ENCODE results near the gene SLCO3A1.

SLCO3A1 gene

GRCh38 chr15:91975241-91975978 lies 121.9 kb downstream of the SLCO3A1 start:
- H3K36me3 Mint-ChIP-seq (ENCODE audit: low read depth), result no peaks in the 10 kb centered on the region
- H3K9me3 Mint-ChIP-seq, result no peaks in the 10 kb centered on the region
- H3K27ac Mint-ChIP-seq, result no peak overlapping the region
- H3K4me1 Mint-ChIP-seq (ENCODE audit: low read depth), result peaks cover 4% of the 10 kb centered on the region
- no peak for DNase-seq (ENCODE audit: low spot score)
- no peak overlapping the region for H3K4me3 Mint-ChIP-seq
- H3K27me3 Mint-ChIP-seq (ENCODE audit: low read depth), result peaks cover 3% of the 10 kb centered on the region

GRCh38 chr15:91976966-91977365 lies 123.5 kb downstream of the SLCO3A1 start:
- no peak overlapping the region for H3K4me3 Mint-ChIP-seq
- DNase-seq (ENCODE audit: low spot score), result no peak
- peaks cover 3% of the 10 kb centered on the region for H3K27me3 Mint-ChIP-seq (ENCODE audit: low read depth)
- H3K9me3 Mint-ChIP-seq, result no peaks in the 10 kb centered on the region
- H3K4me1 Mint-ChIP-seq (ENCODE audit: low read depth), result peaks cover 2% of the 10 kb centered on the region
- no peaks in the 10 kb centered on the region for H3K36me3 Mint-ChIP-seq (ENCODE audit: low read depth)
- no peak overlapping the region for H3K27ac Mint-ChIP-seq

GRCh38 chr15:91980502-91981267 lies 127.2 kb downstream of the SLCO3A1 start:
- H3K27me3 Mint-ChIP-seq (ENCODE audit: low read depth), result peaks cover 3% of the 10 kb centered on the region
- DNase-seq (ENCODE audit: low spot score), result no peak
- no peak overlapping the region for H3K27ac Mint-ChIP-seq
- H3K4me3 Mint-ChIP-seq, result no peak overlapping the region
- H3K36me3 Mint-ChIP-seq (ENCODE audit: low read depth), result no peaks in the 10 kb centered on the region
- peaks cover 2% of the 10 kb centered on the region for H3K4me1 Mint-ChIP-seq (ENCODE audit: low read depth)
- no peaks in the 10 kb centered on the region for H3K9me3 Mint-ChIP-seq

- Mint-ChIP-seq H3K4me1 (ENCODE audit: low read depth) (no peaks in the 10 kb centered on the region), H3K4me3 (no peak overlapping the region), H3K27ac (no peak overlapping the region), H3K9me3 (no peaks in the 10 kb centered on the region), H3K36me3 (ENCODE audit: low read depth) (no peaks in the 10 kb centered on the region), H3K27me3 (ENCODE audit: low read depth) (no peaks in the 10 kb centered on the region)
- DNase-seq (ENCODE audit: low spot score), result no peak
These were observed 128.6 kb downstream of the SLCO3A1 start for GRCh38 chr15:91981821-91982800.

- H3K9me3 Mint-ChIP-seq, result no peaks in the 10 kb centered on the region
- DNase-seq (ENCODE audit: low spot score), result no peak
- H3K4me1 Mint-ChIP-seq (ENCODE audit: low read depth), result no peaks in the 10 kb centered on the region
These were observed 130.3 kb downstream of the SLCO3A1 start for GRCh38 chr15:91983729-91984340.

GRCh38 chr15:91985297-91985696 lies 131.8 kb downstream of the SLCO3A1 start:
- Mint-ChIP-seq H3K9me3 (no peaks in the 10 kb centered on the region), H3K36me3 (ENCODE audit: low read depth) (no peaks in the 10 kb centered on the region), H3K27ac (no peak overlapping the region), H3K27me3 (ENCODE audit: low read depth) (no peaks in the 10 kb centered on the region), H3K4me1 (ENCODE audit: low read depth) (no peaks in the 10 kb centered on the region), H3K4me3 (no peak overlapping the region)
- DNase-seq (ENCODE audit: low spot score), result no peak

More at GRCh38 chr15:91983729-91984340, 130.3 kb downstream of the SLCO3A1 start:
- no peaks in the 10 kb centered on the region for H3K36me3 Mint-ChIP-seq (ENCODE audit: low read depth)
- no peak overlapping the region for H3K27ac Mint-ChIP-seq
- H3K4me3 Mint-ChIP-seq, result no peak overlapping the region
- H3K27me3 Mint-ChIP-seq (ENCODE audit: low read depth), result no peaks in the 10 kb centered on the region

GRCh38 chr15:91988071-91988470 lies 134.6 kb downstream of the SLCO3A1 start:
- DNase-seq (ENCODE audit: low spot score), result no peak
- Mint-ChIP-seq H3K27ac (no peak overlapping the region), H3K27me3 (ENCODE audit: low read depth) (no peaks in the 10 kb centered on the region), H3K36me3 (ENCODE audit: low read depth) (no peaks in the 10 kb centered on the region), H3K4me1 (ENCODE audit: low read depth) (peaks cover 4% of the 10 kb centered on the region), H3K4me3 (no peak overlapping the region), H3K9me3 (no peaks in the 10 kb centered on the region)

GRCh38 chr15:91988655-91989054 lies 135.1 kb downstream of the SLCO3A1 start:
- DNase-seq (ENCODE audit: low spot score), result no peak
- Mint-ChIP-seq H3K36me3 (ENCODE audit: low read depth) (no peaks in the 10 kb centered on the region), H3K9me3 (no peaks in the 10 kb centered on the region), H3K27me3 (ENCODE audit: low read depth) (no peaks in the 10 kb centered on the region), H3K27ac (no peak overlapping the region), H3K4me1 (ENCODE audit: low read depth) (peaks cover 5% of the 10 kb centered on the region), H3K4me3 (no peak overlapping the region)

GRCh38 chr15:91989821-91990220 lies 136.3 kb downstream of the SLCO3A1 start:
- no peaks in the 10 kb centered on the region for H3K27me3 Mint-ChIP-seq (ENCODE audit: low read depth)
- no peak for DNase-seq (ENCODE audit: low spot score)
- H3K27ac Mint-ChIP-seq, result no peak overlapping the region
- H3K9me3 Mint-ChIP-seq, result no peaks in the 10 kb centered on the region
- no peak overlapping the region for H3K4me3 Mint-ChIP-seq
- peaks cover 5% of the 10 kb centered on the region for H3K4me1 Mint-ChIP-seq (ENCODE audit: low read depth)
- no peaks in the 10 kb centered on the region for H3K36me3 Mint-ChIP-seq (ENCODE audit: low read depth)

- H3K36me3 Mint-ChIP-seq (ENCODE audit: low read depth), result no peaks in the 10 kb centered on the region
- H3K9me3 Mint-ChIP-seq, result no peaks in the 10 kb centered on the region
- no peaks in the 10 kb centered on the region for H3K27me3 Mint-ChIP-seq (ENCODE audit: low read depth)
- H3K4me1 Mint-ChIP-seq (ENCODE audit: low read depth), result peaks cover 5% of the 10 kb centered on the region
- H3K27ac Mint-ChIP-seq, result no peak overlapping the region
- no peak for DNase-seq (ENCODE audit: low spot score)
- H3K4me3 Mint-ChIP-seq, result no peak overlapping the region
These were observed 139.4 kb downstream of the SLCO3A1 start for GRCh38 chr15:91992945-91993344.

GRCh38 chr15:91995146-91995545 lies 141.6 kb downstream of the SLCO3A1 start:
- peaks cover 5% of the 10 kb centered on the region for H3K4me1 Mint-ChIP-seq (ENCODE audit: low read depth)
- H3K27me3 Mint-ChIP-seq (ENCODE audit: low read depth), result no peaks in the 10 kb centered on the region
- no peak overlapping the region for H3K4me3 Mint-ChIP-seq

GRCh38 chr15:91997163-91997562 lies 143.7 kb downstream of the SLCO3A1 start:
- Mint-ChIP-seq H3K36me3 (ENCODE audit: low read depth) (no peaks in the 10 kb centered on the region), H3K4me3 (no peak overlapping the region), H3K4me1 (ENCODE audit: low read depth) (peaks cover 5% of the 10 kb centered on the region), H3K27me3 (ENCODE audit: low read depth) (no peaks in the 10 kb centered on the region), H3K9me3 (no peaks in the 10 kb centered on the region), H3K27ac (no peak overlapping the region)
- DNase-seq (ENCODE audit: low spot score), result no peak

More at GRCh38 chr15:91995146-91995545, 141.6 kb downstream of the SLCO3A1 start:
- no peak for DNase-seq (ENCODE audit: low spot score)
- Mint-ChIP-seq H3K36me3 (ENCODE audit: low read depth) (no peaks in the 10 kb centered on the region), H3K27ac (no peak overlapping the region), H3K9me3 (no peaks in the 10 kb centered on the region)

GRCh38 chr15:92000709-92001108 lies 147.2 kb downstream of the SLCO3A1 start:
- Mint-ChIP-seq H3K9me3 (no peaks in the 10 kb centered on the region), H3K4me3 (no peak overlapping the region), H3K36me3 (ENCODE audit: low read depth) (no peaks in the 10 kb centered on the region), H3K27me3 (ENCODE audit: low read depth) (no peaks in the 10 kb centered on the region), H3K27ac (no peak overlapping the region), H3K4me1 (ENCODE audit: low read depth) (peaks cover 9% of the 10 kb centered on the region)
- DNase-seq (ENCODE audit: low spot score), result no peak
